GM19463 (cell line): ENCODE data around the gene VAV2.
"Not testable (repeated sequence)": the region's sequence is repeated elsewhere in the genome, so short reads cannot be mapped to it uniquely, and the experiment has no call there.

ENCODE experiments used
- ATAC-seq: cut with Tn5 transposase; IDR thresholded peaks from one replicate; pipeline ENCODE4 v1.9.1; 2021; ENCODE audit warnings: mild to moderate bottlenecking, moderate library complexity; ENCODE audit not compliant: unreplicated experiment

VAV2 gene

DNA sequence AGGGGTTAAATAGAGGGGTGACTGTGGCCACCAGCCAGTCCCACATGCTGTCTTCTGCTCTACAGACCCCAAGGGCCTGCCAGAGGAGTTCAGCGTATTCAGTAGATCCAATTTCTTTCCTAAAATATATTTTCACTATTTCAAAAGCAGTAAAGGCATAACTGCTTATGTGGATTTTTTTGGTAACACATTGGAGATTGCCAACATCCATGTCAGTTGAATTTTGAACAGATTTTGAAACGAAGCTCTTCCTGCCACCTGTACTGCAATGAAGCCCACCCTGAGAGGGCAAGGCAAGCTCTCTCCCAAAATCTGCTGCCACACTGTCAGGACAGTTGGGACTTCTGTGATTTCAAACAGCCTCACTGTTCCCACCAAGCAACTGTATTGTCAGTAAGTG lies 216.8 kb downstream of the VAV2 start:
- no peak for ATAC-seq

DNA sequence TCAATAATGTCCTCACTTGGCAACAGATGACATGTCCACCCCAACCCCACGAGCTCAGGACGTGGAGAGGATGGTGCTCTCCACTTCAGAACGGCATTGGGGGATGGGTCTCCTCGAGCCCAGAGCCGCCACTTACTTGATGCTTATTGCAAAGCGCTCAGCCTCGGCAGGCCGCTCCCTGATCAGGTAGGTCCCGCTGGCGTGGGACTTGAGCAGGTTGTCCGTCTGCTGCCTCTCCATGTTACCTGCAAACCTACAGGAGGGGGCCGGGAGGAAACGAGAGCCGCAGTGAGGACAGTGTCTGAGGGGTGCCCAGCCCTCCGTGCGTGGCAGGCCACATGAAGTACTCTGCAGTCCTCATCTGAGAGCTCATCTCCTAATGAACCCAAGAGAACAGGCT lies 217.3 kb downstream of the VAV2 start:
- ATAC-seq: no peak

DNA sequence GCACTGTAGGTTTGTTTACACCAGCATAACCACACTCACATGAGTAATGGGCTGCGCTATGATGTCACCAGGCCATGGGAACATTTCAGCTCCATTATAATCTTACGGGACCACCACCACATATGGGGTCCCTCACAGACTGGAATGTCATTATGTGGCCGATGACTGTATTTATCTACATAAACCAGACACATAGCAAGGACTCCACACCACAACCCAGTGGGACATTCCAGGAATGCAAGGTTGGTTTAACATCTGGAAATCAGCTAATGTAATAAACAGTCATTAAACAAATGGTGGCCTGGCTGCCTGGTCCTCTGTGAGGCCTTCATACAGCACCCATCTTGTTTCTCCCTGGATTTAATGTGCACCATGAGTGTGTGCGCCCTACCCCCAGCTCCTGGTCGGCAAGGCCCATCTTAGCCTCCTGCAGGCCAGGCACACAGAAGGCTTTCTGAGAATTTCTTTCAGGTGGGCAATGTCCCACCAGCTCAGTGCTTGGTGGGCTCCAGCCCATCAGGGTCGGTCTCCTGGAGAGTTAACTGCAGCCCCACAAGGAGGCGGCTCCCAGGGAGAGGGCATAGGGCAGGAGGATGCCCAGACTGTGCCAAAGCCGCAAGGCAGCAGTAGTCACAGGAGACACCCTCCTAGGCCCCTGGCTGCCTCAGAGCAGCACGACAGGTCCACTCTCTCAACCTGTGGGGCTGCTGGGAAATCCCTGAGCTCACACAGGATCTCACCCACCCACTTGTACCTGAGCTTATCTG lies 218.1 kb downstream of the VAV2 start:
- no peak for ATAC-seq

DNA sequence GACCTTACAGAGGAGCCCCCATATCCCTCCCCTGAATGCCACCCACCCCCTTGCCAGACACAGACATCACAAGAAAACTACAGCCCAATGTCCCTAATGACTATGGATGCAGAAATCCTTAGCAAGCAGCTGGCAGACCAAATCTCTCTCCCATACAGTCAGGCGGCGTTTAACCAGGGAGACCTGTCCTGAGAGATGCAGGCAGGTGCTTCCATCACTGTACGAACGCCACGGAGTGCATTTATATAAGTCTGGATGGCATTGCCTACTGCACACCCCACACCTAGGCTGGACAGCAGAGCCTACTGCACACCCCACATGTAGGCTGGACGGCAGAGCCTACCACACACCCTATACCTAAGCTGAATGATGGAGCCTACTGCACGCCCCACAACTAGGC lies 219.5 kb downstream of the VAV2 start:
- no peak for ATAC-seq

DNA sequence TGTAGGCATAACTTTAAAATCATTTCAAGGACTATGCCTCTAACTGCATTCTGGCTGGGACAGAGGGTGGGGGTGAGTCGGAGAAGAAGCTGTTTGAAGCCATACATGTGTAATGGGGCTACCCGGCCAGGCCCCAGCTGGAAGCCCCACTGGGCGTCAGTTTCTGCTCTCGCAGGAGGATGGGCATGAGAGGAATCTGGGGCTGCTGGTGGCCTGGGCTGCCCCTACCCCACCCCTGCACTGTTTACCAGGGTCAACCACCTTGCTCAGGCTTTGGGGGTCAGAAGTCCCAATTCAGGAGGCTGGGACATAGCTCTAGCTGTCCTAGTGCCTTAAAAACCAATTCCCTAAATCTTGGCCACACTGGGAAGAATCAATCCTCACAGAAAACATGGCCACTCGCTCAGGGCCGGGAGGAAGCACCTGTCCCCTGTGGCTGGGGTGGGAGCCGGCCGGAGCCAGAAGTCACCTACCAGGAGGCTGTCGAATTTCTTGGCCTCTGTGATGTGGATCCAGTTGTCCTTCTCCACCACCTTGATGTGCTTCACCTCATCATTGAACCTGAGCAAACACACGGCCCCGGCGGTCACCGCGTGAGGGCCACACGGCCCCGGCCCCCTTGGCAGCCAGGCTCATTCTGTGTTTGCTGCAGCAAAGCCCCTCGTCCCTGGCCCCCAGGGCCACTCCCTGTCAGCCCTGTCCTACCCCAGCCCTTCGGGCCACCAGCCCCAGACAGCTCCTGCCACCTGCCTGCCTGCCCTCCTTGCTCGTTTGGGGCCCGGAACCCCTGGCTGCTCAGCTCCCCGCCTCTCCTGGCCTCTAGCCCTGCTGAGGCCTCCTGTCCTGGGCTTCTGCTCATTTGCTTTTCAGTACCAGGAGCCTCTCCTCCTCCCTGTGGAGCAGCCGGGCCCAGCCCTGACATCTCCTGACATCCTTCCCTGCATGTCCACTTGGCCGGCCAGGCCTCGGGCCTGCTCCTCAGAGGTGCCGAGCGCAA lies 220.3 kb downstream of the VAV2 start:
- no peak for ATAC-seq

DNA sequence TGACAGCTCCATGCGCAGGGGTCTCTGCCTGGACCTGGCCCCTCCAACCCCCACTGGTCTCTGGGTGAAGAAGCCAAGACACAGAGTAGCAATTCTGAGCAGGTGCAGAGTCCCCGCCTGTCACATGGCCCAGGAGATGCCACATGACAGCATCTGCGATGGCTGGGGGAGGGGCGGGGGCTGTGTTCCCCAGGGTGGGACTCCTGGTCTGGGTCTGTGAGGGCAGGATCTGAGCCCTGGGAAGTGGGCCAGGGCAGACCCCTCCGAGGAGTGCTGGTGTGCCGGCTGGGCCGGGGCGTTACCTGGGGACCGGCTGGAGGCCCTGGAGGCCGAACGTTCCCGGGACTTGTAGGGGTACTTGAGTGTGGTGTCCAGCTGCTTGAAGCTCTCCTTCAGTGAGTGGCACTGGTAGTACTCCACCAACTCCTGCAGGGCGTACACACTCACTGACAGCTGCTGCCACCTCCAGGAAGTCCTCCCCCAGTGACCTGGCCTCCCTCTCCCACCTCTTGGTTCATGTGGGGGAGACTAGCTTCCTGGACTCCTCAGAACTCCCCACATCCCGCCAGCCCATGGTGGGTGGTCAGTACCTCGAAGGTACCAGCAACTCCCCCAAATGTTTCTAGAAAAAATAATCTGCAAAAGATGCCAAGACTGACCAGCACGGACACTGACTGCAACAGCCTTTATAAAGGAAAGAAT lies 221.9 kb downstream of the VAV2 start:
- ATAC-seq: no peak

DNA sequence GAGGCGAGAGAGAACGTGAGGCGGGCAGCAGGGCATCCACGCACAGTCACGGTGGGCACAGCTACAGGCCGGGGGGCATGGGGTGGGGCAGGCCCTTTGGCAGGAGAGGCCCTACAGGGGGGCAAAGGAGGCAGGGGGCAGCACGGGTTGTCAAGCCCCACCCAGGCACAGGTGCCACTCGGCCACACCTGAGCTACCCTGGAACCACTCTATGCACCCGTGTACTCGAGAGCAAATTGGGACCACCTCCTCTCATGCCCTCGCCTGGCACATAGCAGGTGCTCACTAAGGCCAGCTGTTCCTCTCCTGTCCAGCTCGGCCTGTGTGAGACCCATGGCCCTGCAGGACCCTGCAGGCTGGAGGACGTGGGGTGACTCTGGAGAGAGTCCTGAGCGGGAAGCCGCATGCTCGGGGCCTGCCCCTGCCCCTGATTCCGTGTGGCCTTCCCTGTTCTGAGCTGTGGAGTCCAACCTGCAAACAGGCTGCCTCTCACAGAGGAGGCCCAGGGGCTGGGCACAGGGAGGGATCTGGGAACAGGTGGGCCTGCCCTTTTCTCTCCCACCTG lies 222.5 kb downstream of the VAV2 start:
- ATAC-seq: no peak

DNA sequence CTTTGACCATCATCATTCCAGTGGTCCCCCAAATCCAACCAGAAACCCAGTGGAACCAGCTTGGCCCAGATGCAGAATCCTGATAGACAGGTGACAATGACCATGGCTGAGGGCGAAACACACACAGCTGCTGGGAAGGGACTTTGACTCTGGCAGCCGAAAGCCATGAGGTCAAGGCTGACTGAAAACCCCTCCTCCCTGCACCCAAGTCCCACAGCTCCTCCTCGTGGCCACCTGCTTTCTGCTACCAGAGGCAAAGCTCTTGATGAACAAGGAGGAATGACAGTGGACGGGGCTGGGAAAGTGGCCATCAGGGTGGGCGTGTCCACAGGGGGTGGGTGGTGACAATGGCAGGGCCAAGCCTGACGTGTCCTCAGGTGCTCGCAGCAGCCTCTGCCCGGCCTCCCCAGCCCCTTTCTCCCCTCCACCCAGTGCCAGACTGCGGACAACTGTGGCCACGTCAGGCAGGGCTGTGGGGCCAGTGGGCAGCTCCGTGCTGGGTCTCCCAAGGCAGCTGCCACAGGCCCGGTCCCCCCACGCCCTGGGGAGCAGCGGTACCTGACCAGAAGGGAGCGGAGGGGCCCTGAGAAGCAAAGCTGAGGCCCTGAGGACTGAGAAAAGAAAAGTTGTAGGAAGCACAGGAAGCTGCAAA lies 223.1 kb downstream of the VAV2 start:
- no peak for ATAC-seq

DNA sequence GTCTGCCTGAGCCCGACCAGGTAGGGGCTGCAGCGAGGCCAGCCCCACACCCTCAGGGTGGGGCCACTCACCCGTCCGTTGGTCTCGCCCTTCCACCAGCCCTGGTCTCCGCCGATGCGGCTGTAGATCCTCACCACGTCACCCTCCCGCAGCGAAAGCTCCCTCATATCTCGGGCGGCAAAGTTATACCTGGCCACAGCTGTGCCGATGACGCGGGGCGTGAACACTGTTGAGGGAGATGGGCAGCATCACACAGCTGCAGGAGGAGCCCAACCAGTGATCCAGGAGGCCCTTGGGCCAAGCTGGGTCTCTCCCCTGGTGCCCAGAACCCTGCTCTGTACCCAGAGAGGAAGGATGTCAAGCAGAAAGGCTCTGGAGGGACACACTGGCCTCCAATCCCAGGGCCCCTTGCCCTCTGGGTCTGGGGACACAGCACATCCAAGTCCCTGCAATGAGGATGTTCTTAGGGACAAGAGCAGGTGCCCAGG lies 223.7 kb downstream of the VAV2 start:
- no peak for ATAC-seq

DNA sequence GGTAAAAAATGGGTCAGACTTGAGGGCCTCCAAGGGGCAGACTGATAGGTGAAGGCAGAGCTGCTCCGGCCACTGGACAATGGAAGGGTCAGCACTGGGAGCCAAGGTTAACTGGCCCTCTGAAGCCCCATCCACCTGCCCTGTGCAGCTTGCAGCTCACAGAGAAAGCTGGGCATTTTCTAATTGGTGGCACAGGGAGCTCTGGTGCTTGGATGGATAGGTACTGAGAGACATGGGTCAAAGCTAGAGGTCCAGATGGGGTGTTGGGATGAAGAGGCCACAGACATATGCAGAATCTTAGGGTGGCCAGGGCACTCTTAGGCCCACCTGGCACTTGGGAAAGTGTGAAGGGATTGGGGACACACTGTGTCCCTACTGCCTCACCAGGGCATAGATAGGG lies 224.5 kb downstream of the VAV2 start:
- ATAC-seq: no peak

DNA sequence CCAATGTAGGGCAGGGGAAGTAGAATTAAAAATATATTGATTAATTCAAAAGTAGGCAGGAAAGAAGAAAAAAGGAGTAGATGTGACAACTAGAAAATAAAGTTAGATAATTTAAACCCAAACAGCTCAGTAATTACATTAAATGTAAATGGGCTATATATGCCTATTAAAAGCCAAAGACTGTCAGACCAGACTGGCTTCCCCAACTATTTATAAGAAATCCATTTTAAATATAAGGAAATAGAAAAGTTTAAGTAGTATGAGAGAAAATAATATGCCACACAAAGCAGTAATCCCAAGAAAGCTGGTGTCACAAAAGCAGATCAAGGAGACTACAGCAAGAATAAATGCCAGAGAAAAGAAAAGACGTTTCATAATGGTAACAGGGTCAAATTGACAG lies 225.1 kb downstream of the VAV2 start:
- ATAC-seq: no peak

DNA sequence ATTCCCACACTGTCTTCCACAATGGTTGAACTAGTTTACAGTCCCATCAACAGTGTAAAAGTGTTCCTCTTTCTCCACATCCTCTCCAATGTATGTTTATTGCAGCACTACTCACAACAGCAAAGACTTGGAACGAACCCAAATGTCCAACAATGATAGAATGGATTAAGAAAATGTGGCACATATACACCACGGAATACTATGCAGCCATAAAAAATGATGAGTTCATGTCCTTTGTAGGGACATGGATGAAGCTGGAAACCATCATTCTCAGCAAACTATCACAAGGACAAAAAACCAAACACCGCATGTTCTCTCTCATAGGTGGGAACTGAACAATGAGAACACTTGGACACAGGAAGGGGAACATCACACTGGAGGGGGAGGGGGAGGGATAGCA lies 225.9 kb downstream of the VAV2 start:
- not testable (repeated sequence) for ATAC-seq

DNA sequence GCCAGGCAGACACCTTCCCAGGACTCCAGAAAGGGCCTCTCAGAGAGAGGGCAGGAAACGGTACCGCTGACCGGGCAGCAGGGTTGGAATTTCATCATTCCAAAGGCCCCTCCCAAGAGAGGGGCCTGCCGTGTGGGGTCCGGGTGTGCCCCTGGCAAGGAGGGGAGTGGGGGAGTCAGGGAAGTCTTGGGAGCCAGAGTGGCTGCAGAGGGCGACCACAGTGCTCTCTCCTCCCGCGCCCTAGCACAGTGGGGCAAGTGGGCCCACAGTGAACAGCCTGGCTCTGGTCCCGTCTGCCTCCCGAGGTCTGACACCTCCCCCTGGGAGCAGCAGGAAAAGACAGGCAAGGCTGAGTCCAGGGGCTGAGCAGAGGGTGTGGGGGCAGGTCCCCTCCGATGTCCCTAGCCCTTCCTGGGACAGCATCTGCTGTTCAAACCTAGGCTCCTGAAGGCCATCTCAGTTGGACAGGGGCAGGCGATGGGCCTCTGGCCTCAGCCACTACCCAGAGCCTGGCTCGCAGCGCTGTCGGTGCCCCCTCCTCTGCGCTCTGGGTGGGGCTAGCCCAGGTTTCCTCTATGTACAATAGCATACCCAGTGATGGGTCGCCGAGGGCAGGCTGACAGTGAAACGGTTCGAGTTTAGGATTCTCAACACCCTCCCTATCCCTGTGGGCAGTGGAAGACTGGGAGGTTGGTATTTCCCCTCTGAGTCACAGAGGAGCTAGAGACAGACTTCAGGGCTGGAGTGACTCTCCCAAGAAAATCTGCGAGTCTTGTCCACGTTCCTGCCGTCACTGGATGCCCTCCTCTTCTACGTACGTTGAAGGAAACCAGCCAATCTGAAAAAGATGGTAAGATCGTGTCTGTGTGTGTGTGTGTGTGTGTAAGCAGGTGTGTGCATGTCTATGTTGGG lies 228.6 kb downstream of the VAV2 start:
- ATAC-seq: no peak

DNA sequence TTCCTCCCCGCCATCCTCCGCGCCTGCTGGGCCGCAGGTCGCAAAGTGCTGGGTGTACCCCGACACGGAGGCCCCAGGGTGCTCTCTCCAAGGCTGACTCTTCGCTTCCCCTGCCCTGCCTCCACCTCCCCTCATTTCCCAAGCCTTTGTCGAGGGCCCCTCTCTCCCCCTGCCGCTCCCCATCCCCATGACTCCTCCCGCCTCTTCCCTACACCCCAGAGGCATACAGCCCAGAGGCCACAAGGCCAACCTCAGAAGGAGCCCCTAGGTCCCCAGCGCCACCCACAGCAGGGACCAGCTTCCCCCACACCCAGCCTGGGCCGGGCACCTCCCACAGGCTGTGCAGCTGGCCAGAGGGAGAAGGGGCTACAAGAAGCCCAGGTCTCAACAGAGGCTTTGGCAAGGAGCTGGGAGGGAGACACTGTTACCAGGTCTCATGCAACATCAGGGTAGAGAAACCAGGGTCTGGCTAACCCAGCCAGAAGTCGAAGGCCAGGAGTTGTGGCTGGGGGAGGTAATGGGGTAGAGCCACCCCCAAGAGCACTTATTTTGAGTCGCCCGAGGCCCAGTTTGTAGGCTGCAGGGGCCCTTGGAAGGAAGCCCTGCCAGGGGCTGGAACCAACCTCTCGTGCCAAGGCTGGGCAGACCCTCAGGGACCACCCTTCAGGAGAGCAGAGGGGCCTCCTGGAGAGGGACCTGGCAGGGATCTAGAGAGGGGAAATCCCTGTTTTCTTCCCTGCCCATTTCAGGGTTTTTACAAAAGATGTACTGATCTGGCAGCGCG lies 229.4 kb downstream of the VAV2 start:
- ATAC-seq: no peak

DNA sequence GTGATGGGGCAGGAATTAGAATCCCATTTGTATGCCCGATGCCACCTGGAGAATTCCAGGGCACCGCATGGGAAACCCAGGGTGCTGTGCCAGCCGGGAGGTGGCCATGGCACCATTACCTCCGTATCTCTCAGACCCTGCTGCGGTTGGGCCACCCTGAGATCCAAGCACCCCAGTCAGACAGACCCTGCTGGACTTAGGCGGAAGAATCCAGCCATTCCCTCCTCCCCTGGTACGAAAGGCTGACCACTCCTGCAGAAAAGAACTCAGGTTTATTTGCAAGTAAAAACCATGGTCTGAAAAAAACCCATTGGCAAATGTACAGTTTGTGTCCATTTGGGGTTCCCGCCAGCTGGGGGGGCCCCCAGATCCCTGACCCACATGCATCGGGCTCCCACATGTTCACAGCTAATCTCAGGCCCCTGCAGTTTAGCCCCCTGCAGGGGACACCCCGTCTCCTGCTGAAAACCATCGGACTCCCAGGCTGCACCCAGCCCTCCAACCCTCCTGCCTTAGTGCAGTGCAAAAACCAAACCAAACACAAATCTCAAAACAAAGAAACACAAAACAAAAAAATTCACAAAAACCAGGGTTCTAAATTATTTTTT lies 230.4 kb downstream of the VAV2 start:
- no peak for ATAC-seq

DNA sequence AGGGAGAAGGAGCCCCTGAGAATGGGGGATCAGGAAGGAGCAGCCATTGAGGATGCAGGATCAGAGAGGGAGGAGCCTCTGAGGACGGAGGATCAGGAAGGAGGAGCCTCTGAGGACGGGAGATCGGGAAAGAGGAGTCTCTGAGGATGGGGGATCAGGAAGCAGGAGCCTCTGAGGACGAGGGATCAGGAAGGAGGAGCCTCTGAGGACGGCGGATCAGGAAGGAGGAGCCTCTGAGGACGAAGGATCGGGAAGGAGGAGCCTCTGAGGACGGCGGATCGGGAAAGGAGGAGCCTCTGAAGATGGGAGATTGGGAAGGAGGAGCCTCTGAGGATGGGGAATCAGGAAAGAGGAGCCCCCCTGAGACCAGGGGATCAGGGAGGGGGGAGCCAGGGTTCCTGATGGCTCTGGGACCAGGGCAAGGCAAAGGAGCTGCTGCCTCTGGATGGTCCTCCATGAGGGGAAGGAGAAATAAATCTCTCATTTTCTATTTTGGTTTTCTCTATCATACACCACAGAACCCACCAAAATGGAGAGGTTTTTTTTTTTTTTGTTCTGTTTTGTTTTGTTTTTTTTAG lies 231.3 kb downstream of the VAV2 start:
- ATAC-seq: no peak

DNA sequence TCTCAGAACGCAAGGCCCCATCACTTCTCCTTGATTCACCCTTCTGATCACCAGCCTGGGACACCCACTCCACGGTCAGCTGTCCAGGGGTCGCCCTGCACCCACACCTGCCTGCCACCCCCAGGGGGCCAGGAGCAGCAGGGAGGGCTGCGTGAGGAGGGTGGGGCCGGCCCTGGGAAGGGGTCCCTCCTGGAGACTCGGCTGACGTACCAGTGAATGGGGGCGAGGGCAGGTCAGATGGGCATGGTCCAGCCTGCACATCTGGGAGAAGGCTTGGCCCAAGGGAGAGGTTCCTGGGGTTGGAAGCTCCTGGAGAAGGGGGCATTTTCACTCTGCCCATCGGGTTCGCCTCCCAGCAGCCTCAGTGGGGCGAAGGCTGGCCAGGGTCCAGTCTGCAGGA lies 232.2 kb downstream of the VAV2 start:
- ATAC-seq: no peak
